WI38 (cell line): ENCODE data around the gene PFAS.
A peak's percentile ranks its signal among the peaks of the same experiment; 100 is the strongest.
"Not testable (repeated sequence)": the region's sequence is repeated elsewhere in the genome, so short reads cannot be mapped to it uniquely, and the experiment has no call there.

Experiments used
- H3K4me3 ChIP-seq: 2 replicates; pipeline ENCODE4 v1.5.1; 2011; ENCODE audit warnings: low read depth, mild to moderate bottlenecking, control low read depth, low read length
- TF ChIP-seq, protein P1 (sequence below): IDR thresholded peaks from 2 replicates; pipeline ENCODE4 v1.5.1; 2012; ENCODE audit warnings: low read depth, mild to moderate bottlenecking, control low read depth, low read length

PFAS gene

DNA sequence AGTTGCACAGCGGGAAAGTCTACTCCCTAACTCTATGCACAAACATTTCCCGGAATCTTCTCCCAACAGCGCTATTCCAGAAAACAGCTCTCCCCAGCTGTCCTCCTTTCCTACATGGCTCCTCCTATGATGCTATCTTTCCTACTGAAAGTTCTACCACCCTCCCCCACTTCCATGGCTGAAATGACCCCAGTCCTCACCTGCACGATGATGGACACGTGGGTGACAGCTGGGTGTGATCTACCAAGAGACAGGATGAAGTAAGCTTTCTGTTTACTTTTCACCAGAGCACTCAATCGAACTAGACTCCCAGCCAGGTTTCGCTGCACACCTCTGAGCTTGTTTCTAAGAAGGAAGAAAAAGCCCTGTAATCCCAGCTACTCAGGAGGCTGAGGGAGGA is 11.9 kb upstream of the PFAS start:
- H3K4me3 ChIP-seq: no peak overlapping the region
- TF ChIP-seq, protein P1, sequence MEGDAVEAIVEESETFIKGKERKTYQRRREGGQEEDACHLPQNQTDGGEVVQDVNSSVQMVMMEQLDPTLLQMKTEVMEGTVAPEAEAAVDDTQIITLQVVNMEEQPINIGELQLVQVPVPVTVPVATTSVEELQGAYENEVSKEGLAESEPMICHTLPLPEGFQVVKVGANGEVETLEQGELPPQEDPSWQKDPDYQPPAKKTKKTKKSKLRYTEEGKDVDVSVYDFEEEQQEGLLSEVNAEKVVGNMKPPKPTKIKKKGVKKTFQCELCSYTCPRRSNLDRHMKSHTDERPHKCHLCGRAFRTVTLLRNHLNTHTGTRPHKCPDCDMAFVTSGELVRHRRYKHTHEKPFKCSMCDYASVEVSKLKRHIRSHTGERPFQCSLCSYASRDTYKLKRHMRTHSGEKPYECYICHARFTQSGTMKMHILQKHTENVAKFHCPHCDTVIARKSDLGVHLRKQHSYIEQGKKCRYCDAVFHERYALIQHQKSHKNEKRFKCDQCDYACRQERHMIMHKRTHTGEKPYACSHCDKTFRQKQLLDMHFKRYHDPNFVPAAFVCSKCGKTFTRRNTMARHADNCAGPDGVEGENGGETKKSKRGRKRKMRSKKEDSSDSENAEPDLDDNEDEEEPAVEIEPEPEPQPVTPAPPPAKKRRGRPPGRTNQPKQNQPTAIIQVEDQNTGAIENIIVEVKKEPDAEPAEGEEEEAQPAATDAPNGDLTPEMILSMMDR: no peak

DNA sequence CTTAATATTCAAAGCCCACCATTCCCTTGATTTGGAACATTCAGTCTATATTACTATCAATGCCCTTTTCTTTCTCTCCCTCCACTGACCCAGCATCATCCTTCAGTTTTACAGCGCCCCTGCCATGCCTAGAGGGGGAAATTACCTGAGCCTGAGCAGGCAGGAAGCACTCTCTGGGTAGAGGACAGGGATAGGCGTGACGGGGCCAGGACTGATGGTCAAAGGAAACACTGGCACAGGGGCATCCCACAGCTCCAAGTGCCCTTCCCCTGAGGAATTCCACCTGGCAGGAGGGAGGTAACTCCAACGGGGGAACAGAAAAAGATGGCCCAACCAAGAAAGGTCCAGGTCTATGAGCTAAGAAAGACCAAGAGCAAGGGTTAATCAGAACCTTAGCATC is 11.2 kb upstream of the PFAS start:
- no peak overlapping the region for H3K4me3 ChIP-seq
- TF ChIP-seq, protein P1: no peak

DNA sequence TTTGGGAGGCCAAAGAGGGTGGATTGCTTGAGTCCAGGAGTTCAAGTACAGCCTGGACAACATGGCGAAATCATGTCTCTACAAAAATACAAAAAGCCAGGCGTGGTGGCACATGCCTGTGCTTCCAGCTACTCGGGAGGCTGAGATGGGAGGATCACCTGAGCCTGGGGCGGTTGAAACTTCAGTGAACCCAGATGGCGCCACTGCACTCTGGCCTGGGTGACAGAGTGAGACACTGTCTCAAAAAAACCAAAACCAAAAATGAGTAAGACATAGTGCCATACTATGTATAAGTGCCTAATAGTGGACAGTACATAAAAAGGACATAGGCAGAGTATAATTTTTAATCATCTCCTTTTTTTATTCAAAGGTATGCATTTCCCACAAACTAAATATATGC is 5.3 kb upstream of the PFAS start:
- TF ChIP-seq, protein P1: no peak
- no peak overlapping the region for H3K4me3 ChIP-seq

DNA sequence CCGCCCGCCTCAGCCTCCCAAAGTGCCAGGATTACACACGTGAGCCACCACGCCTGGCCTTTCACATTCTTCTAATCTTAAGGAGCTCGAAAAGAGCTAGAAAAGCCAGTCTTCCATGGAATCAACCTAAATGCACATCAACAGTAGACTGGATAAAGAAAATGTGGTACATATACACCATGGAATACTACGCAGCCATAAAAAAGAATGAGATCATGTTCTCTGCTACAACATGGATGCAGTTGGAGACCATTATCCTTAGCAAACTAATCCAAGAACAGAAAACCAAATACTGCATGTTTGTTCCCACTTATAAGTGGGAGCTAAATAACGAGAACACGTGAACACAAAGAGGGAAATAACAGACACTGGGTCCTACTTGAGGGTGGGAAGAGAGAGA is 4.3 kb upstream of the PFAS start:
- no peak overlapping the region for H3K4me3 ChIP-seq
- TF ChIP-seq, protein P1: no peak

DNA sequence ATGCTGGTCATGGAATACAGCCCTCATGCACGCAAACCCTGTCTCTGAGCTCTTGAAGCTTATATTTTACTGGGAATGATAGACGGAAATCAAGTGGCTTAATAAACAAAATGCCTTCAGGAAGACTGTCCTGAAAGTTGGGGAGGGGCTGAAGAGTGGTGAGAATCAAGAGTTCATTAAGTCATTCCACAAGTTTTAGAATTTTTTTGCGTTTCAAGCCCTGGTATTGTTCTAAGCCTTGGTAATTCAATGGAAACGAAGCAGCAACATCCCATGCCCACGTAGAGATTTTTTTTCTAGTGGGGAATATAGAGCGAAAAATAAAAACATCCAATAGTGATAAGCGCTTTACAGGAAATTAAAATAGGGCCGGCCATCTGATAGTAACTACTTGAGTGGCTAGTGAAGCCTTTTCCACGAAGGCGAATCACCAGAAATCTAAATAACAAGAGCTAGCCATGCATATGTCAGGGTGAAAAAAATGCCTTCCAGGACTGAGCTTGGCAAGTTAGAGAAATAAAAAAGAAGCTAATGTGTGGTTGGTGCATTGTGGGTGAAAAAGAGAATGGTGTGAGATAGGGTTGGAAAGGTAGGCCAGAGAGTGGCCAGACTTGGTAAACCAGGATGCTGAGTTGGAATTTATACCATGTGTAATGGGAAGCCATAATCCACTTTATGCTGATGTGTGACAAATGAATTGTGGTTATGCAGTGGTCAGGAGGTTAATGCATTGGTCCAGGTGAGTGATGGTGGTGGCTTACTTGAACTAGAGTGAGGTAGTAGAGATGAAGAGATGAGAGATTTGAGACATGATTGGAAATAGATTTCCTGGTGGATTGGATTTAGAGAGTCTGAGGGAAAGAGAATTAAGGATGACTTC is 772 bp downstream of the PFAS start:
- TF ChIP-seq, protein P1: no peak
- peak overlapping the region; percentile 84 for H3K4me3 ChIP-seq

DNA sequence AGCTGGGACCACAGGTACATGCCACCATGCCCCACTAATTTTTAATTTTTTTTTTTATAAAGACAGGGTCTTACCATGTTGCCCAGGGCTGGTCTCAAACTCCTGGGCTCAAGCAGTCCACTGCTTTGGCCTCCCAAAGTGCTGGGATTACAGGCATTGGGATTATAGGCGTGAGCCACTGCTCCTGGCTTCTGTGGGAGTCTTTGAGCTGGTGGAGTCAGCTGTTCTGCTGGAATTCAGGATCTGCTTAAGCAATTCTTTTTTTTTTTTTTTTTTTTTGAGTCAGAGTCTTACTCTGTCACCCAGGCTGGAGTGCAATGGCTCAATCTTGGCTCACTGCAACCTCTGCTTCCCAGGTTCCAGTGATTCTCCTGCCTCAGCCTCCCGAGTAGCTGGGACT is 2.3 kb downstream of the PFAS start:
- H3K4me3 ChIP-seq: not testable (repeated sequence)

DNA sequence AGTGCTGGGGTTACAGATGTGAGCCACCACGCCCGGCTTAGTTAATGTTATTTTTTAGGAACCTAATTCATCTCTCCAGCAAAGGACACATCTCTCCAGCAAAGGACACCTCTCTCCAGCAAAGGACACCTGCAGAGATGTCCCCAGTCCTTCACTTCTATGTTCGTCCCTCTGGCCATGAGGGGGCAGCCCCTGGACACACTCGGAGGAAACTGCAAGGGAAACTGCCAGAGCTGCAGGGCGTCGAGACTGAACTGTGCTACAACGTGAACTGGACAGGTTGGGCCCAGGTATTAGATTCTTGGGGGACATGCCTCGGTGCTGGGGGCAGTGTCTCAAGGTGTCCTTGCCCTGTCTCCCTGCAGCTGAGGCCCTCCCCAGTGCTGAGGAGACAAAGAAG is 4.7 kb downstream of the PFAS start:
- no peak overlapping the region for H3K4me3 ChIP-seq
- TF ChIP-seq, protein P1: peak; percentile 24; the same call in 1 of the 2 replicates

DNA sequence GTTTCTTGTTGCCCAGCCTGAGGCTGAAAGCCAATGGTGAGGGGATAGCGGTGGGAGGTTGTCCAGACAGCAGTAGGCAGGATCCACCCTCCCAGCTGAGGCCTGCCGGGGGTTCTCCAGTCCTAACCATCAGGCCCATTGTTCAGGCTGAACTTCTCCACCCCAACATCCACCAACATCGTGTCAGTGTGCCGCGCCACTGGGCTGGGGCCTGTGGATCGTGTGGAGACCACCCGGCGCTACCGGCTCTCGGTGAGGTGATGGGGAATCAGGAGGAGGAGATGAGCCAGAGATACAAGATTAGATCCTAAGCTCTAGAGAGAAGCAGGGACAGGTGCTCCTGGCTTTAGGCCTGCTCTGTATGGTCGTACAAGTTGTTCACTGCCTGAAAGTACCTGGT is 5.8 kb downstream of the PFAS start:
- no peak overlapping the region for H3K4me3 ChIP-seq
- TF ChIP-seq, protein P1: no peak
